ENCODE measurements around the gene PRAMEF17. TPM values are rescaled to one million over a fixed set of nuclear protein-coding genes. Genes with fewer than 3 reads are reported as not detected.
"Not testable (repeated sequence)": the region's sequence is repeated elsewhere in the genome, so short reads cannot be mapped to it uniquely, and the experiment has no call there.

Gene PRAMEF17
- total RNA-seq, 8 experiments from 2014 or later, result 0.18 to 0.38 (median 0.20) TPM; not detected in 5

DNA sequence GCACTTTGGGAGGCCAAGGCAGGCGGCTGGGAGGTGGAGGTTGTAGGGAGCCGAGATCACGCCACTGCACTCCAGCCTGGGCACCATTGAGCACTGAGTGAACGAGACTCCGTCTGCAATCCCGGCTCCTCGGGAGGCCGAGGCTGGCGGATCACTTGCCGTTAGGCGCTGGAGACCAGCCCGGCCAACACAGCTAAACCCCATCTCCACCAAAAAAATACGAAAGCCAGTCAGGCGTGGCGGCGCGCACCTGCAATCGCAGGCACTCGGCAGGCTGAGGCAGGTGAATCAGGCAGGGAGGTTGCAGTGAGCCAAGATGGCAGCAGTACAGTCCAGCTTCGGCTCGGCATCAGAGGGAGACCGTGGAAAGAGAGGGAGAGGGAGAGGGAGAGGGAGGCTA lies 5.9 kb downstream of the PRAMEF17 start:
- in situ Hi-C loops (cut with MboI; ENCODE audit: low pct_unique_long_range_greater_than_20kb in 2 of 9, low sequenced_read_pairs in 9 of 9, unreplicated experiment in 9 of 9); H3K4me3 ChIP-seq; H3K27ac ChIP-seq; H3K4me1 ChIP-seq (replicated peaks in 1 of 2); ATAC-seq (replicated peaks in 6 of 8): not testable (repeated sequence)
- WGBS, 10 experiments, result 61 to 93% (median 79%) methylated on average over 1 to 7 of the region's 22 CpGs; no CpG with 5 or more reads in 6 of the 10 experiments

DNA sequence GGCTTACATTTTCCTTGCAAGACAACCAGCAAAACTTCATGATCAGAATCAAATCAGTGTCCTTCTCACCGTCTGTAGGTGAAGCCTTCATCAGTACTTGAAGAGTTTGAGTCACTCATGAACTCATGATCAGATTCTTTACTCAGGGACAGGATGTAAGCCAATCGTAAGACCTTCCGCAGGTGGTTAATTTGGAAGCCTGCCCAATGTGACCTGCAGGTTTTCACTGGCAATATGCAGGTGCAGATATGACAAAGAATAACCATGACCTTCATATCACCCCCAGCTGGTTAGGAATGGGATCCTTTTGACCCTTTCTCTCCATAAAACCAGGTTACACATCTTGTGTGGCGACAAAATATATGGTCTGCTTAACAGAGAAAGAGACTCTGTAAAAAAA lies 18.4 kb downstream of the PRAMEF17 start:
- 0 to 94% (median 46%) methylated on average over 1 to 4 of the region's 4 CpGs for WGBS, 10 experiments
- no peak overlapping the region for H3K4me3 ChIP-seq
- in situ Hi-C loops (cut with MboI; ENCODE audit: low pct_unique_long_range_greater_than_20kb in 2 of 9, low sequenced_read_pairs in 9 of 9, unreplicated experiment in 9 of 9), result no loop called here
- no peaks in the 10 kb centered on the region for H3K4me1 ChIP-seq (replicated peaks in 1 of 2)
- no peak for ATAC-seq (replicated peaks in 6 of 8)
- no peak overlapping the region for H3K27ac ChIP-seq

DNA sequence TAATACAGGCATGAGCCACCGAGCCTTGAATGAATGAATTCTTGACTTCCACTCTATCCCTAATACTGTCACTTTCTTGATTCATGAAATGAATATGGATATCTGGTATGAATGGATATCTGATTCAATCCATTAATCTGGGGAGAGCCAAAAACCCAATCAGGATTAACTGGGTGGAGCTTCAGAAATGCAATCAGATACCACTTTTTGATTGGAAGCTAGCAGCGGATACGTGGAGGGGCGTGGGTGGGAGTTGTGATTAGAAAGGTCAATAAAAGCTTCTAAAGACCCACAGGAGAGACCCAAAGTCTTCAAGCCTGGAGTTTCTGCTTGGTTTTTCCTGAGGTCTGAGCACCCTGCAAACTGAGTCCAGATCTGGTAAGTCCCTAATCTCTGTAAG lies 20.7 kb downstream of the PRAMEF17 start, which contains the start of gene PRAMEF20:
Gene PRAMEF20 (plus strand): TSS at position 301 of the 400 bp plus-strand sequence. CDS start 5,905 bp downstream, outside the sequence.
- H3K4me3 ChIP-seq; H3K27ac ChIP-seq; ATAC-seq (replicated peaks in 6 of 8); H3K4me1 ChIP-seq (replicated peaks in 1 of 2); in situ Hi-C loops (cut with MboI; ENCODE audit: low pct_unique_long_range_greater_than_20kb in 2 of 9, low sequenced_read_pairs in 9 of 9, unreplicated experiment in 9 of 9): not testable (repeated sequence)
- WGBS, 10 experiments, result 0 to 80% (median 46%) methylated on average over 1 to 4 of the region's 4 CpGs; no CpG with 5 or more reads in 3 of the 10 experiments

DNA sequence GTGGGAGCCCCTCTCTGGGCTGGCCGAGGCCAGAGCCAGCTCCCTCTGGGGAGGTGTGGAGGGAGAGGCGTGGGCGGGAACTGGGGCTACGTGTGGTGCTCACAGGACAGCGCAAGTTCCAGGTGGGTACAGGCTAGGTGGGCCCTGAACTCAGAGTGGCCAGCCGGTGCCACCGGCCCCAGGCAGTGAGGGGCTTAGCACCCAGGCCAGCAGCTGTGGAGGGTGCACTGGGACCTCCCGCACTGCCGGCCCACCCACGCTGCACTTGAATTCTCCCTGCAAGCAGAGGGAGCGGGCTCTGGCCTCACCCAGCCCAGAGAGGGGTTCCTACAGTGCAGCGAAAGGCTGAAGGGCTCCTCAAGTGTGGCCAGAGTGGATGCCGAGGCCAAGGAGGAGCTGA lies 41.1 kb downstream of the PRAMEF17 start:
- 20 to 100% (median 37%) methylated on average over 1 to 2 of the region's 13 CpGs; no CpG with 5 or more reads in 4 of the 10 experiments for WGBS, 10 experiments
- no peak overlapping the region for H3K27ac ChIP-seq
- no peak overlapping the region for H3K4me3 ChIP-seq
- in situ Hi-C loops (cut with MboI; ENCODE audit: low pct_unique_long_range_greater_than_20kb in 2 of 9, low sequenced_read_pairs in 9 of 9, unreplicated experiment in 9 of 9), result no loop called here
- no peak for ATAC-seq (replicated peaks in 6 of 8)
- peaks cover 3 to 10% of the 10 kb centered on the region in 2 donors for H3K4me1 ChIP-seq (replicated peaks in 1 of 2)

DNA sequence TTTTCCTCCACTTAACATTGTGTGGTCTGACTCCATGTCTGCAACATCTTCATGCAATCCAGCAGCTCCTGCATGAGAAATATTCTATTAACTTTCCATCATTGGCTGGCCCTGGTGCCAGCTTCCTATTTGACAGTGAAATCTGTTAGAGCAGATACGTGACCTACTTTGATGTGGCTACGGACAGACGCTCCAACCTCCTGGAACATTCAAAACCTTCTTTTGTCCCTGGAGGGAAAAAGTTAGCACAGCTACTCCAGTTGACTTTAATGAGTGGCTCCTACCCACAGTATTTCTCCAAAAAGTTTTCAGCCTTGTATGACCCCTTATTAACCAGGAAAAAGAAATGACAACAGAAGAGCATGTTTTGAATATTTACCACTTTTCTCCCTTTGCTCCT lies 42.8 kb downstream of the PRAMEF17 start:
- peaks cover 4 to 10% of the 10 kb centered on the region in 2 donors for H3K4me1 ChIP-seq (replicated peaks in 1 of 2)
- H3K27ac ChIP-seq, result no peak overlapping the region
- ATAC-seq (replicated peaks in 6 of 8), result no peak
- in situ Hi-C loops (cut with MboI; ENCODE audit: low pct_unique_long_range_greater_than_20kb in 2 of 9, low sequenced_read_pairs in 9 of 9, unreplicated experiment in 9 of 9), result no loop called here
- no peak overlapping the region for H3K4me3 ChIP-seq
- WGBS, 10 experiments, result 6 to 80% (median 58%) methylated on average over 2 to 3 of the region's 3 CpGs; no CpG with 5 or more reads in 4 of the 10 experiments

DNA sequence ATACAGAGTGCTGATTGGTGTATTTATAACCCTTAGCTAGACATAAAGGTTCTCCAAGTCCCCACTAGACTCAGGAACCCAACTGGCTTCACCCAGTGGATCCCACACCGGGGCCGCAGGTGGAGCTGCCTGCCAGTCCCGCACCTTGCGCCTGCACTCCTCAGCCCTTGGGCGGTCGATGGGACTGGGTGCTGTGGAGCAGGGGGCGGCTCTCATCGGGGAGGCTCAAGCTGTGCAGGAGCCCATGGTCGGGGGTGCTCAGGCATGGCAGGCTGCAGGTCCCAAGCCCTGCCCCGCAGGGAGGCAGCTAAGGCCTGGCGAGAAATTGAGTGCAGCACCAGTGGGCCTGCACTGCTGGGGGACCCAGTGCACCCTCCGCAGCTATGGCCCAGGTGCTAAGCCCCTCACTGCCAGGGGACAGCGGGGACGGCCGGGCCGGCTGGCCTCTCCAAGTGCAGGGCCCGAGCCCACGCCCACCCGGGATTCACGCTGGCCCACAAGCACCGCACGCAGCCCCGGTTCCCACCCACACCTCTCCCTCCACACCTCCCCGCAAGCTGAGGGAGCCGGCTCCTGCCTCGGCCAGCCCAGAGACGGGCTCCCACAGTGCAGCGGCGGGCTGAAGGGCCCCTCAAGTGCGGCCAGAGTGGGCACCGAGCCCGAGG lies 44.4 kb downstream of the PRAMEF17 start:
- WGBS, 10 experiments, result 71 to 100% (median 83%) methylated on average over 4 to 10 of the region's 32 CpGs; no CpG with 5 or more reads in 7 of the 10 experiments
- H3K4me3 ChIP-seq; H3K27ac ChIP-seq; in situ Hi-C loops (cut with MboI; ENCODE audit: low pct_unique_long_range_greater_than_20kb in 2 of 9, low sequenced_read_pairs in 9 of 9, unreplicated experiment in 9 of 9); ATAC-seq (replicated peaks in 6 of 8); H3K4me1 ChIP-seq (replicated peaks in 1 of 2): not testable (repeated sequence)

DNA sequence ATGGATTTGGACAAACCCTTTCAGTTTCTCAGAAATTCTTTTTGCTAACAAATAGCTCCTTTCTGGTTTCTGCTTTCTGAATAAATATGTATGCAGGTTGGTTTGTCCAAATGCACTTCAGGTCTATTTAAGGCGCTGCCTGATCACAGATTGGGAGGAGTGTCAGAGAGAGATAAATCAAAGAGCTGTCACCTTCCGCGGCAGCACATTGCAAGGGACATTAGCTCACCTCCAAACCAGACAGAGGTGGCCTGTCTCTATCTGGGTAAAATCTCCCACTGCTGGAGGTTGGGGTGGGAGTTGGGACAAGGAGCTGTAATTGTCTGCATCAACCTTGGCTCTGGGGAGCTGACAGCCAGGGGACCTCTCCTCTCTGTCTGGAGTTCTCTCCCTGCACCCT lies 46.0 kb downstream of the PRAMEF17 start:
- H3K4me3 ChIP-seq, result no peak overlapping the region
- peaks cover 4 to 10% of the 10 kb centered on the region in 2 donors for H3K4me1 ChIP-seq (replicated peaks in 1 of 2)
- 20 to 60% (median 43%) methylated on average over 1 to 3 of the region's 3 CpGs; no CpG with 5 or more reads in 4 of the 10 experiments for WGBS, 10 experiments
- ATAC-seq (replicated peaks in 6 of 8), result peak in 5 of 8 experiments; percentile 59 to 98 (median 97)
- H3K27ac ChIP-seq, result peak overlapping the region in 1 of 2 donors; percentile 13
- in situ Hi-C loops (cut with MboI; ENCODE audit: low pct_unique_long_range_greater_than_20kb in 2 of 9, low sequenced_read_pairs in 9 of 9, unreplicated experiment in 9 of 9), result no loop called here

DNA sequence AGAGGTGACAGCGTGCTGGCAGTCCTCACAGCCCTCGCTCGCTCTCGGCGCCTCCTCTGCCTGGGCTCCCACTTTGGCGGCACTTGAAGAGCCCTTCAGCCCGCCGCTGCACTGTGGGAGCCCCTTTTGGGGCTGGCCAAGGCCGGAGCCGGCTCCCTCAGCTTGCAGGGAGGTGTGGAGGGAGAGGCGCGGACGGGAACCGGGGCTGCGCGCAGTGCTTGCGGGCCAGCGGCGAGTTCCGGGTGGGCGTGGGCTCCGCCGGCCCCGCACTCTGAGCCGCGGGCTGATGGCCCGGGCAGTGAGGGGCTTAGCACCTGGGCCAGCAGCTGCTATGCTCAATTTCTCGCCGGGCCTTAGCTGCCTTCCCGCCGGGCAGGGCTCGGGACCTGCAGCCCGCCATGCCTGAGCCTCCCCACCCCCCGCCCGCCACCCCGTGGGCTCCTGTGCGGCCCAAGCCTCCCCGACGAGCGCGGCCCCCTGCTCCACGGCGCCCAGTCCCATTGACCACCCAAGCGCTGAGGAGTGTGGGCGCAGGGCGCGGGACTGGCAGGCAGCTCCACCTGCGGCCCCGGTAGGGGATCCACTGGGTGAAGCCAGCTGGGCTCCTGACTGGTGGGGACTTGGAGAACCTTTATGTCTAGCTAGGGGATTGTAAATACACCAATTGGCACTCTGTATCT lies 49.8 kb downstream of the PRAMEF17 start:
- ATAC-seq (replicated peaks in 6 of 8); H3K4me3 ChIP-seq; H3K27ac ChIP-seq; in situ Hi-C loops (cut with MboI; ENCODE audit: low pct_unique_long_range_greater_than_20kb in 2 of 9, low sequenced_read_pairs in 9 of 9, unreplicated experiment in 9 of 9): not testable (repeated sequence)
- WGBS, 10 experiments, result 45% methylated on average over 2 of the region's 49 CpGs; no CpG with 5 or more reads in 9 of the 10 experiments
- H3K4me1 ChIP-seq (replicated peaks in 1 of 2), result peaks cover 11 to 14% of the 10 kb centered on the region in 2 donors

Other genes starting within 250 kb of the PRAMEF17 start
- under 1 TPM in 1 of 8 experiments, not detected in 7; 1.00 TPM for gene PRAMEF26, start 233.6 kb upstream of the PRAMEF17 start, total RNA-seq
- gene HNRNPCL4, start 224.0 kb upstream of the PRAMEF17 start, total RNA-seq, result under 1 TPM in 1 of 8 experiments, not detected in 7; 0.42 TPM
- under 1 TPM in 4 of 8 experiments, not detected in 4; 0.05 to 0.47 (median 0.13) TPM for gene PRAMEF9, start 217.8 kb upstream of the PRAMEF17 start, total RNA-seq
- under 1 TPM in 2 of 8 experiments, not detected in 6; 0.25 to 0.62 TPM for gene PRAMEF13, start 188.2 kb upstream of the PRAMEF17 start, total RNA-seq
- gene PRAMEF18, start 163.5 kb upstream of the PRAMEF17 start, total RNA-seq, result under 1 TPM in 2 of 8 experiments, not detected in 6; 0.21 to 0.90 TPM
- not detected for gene PRAMEF5, start 135.4 kb upstream of the PRAMEF17 start, total RNA-seq
- under 1 TPM in 3 of 8 experiments, not detected in 5; 0.20 to 0.71 (median 0.33) TPM for gene PRAMEF8, start 104.5 kb upstream of the PRAMEF17 start, total RNA-seq
- under 1 TPM in 1 of 8 experiments, not detected in 7; 0.13 TPM for gene PRAMEF33, start 86.1 kb upstream of the PRAMEF17 start, total RNA-seq
- under 1 TPM in 2 of 8 experiments, not detected in 6; 0.13 to 0.19 TPM for gene PRAMEF15, start 74.1 kb upstream of the PRAMEF17 start, total RNA-seq
- gene PRAMEF14, start 42.5 kb upstream of the PRAMEF17 start, total RNA-seq, result 1 to 10 TPM in 1 of 8 experiments, under 1 TPM in 1, not detected in 6; 0.33 to 1.0 TPM
- under 1 TPM in 3 of 8 experiments, not detected in 5; 0.13 to 0.20 (median 0.19) TPM for gene PRAMEF19, start 17.7 kb upstream of the PRAMEF17 start, total RNA-seq
- under 1 TPM in 2 of 8 experiments, not detected in 6; 0.13 to 0.47 TPM for gene PRAMEF20, start 20.8 kb downstream of the PRAMEF17 start, total RNA-seq
- gene LRRC38, start 124.4 kb downstream of the PRAMEF17 start, total RNA-seq, result under 1 TPM in 5 of 8 experiments, not detected in 3; 0.05 to 1.00 (median 0.17) TPM
- 100 to 1,000 TPM in 1 of 8 experiments, 10 to 100 TPM in 4, 1 to 10 TPM in 2, under 1 TPM in 1; 0.63 to 129 (median 14.8) TPM for gene PDPN, start 194.2 kb downstream of the PRAMEF17 start, total RNA-seq

Measured in motor neuron (in vitro differentiated cells).